ENCODE data around the gene USP10. TPM values are rescaled to one million over a fixed set of nuclear protein-coding genes. Genes with fewer than 3 reads are reported as not detected.

Gene USP10
- total and polyA plus RNA-seq, 2 donors from 2014 or later: 36.8 to 79.5 TPM

GRCh38 chr16:84667600-84668309, 32.0 kb upstream of the USP10 start:
- Histone ChIP-seq H3K9ac (ENCODE audit: low read length in 3 of 3) (no peak overlapping the region), H3K9me3 (ENCODE audit: control insufficient read depth in 2 of 3, insufficient read depth in 1 of 3, low read length in 3 of 3) (no peaks in the 10 kb centered on the region), H3K27me3 (ENCODE audit: control insufficient read depth, insufficient read depth, low read length) (no peaks in the 10 kb centered on the region), H3K4me1 (ENCODE audit: control insufficient read depth in 2 of 3, insufficient read depth in 2 of 3, low read depth in 1 of 3, low read length in 3 of 3) (no peaks in the 10 kb centered on the region), H3K27ac (ENCODE audit: low read depth in 2 of 2, low read length in 2 of 2) (no peak overlapping the region), H3K36me3 (ENCODE audit: control insufficient read depth in 2 of 3, insufficient read depth in 3 of 3, low read length in 3 of 3) (peaks cover 0 to 34% (median 10%) of the 10 kb centered on the region in 3 donors), H3K4me3 (ENCODE audit: low read length in 3 of 3) (no peak overlapping the region)
- intact Hi-C loops (cut with DNase I): no loop called here
- DNase-seq (peak in 1 of 5 donors; percentile 32), FAIRE-seq (no peak)
- no peak for TF ChIP-seq CTCF (IDR thresholded peaks at IDR 0.05; ENCODE audit: borderline replicate concordance, extremely low read depth, insufficient read depth)

GRCh38 chr16:84670063-84670462, 29.7 kb upstream of the USP10 start:
- DNase-seq: peak in 1 of 5 donors; percentile 51
- H3K36me3 ChIP-seq (ENCODE audit: control insufficient read depth in 2 of 3, insufficient read depth in 3 of 3, low read length in 3 of 3): peaks cover 0 to 11% (median 0%) of the 10 kb centered on the region in 3 donors
- no peak for TF ChIP-seq CTCF (IDR thresholded peaks at IDR 0.05; ENCODE audit: borderline replicate concordance, extremely low read depth, insufficient read depth)
- no peaks in the 10 kb centered on the region for H3K4me1 ChIP-seq (ENCODE audit: control insufficient read depth in 2 of 3, insufficient read depth in 2 of 3, low read depth in 1 of 3, low read length in 3 of 3)
- no peak overlapping the region for H3K27ac ChIP-seq (ENCODE audit: low read depth in 2 of 2, low read length in 2 of 2)
- no peak overlapping the region for H3K4me3 ChIP-seq (ENCODE audit: low read length in 3 of 3)
- H3K27me3 ChIP-seq (ENCODE audit: control insufficient read depth, insufficient read depth, low read length): no peaks in the 10 kb centered on the region
- no peak for FAIRE-seq
- no peak overlapping the region for H3K9ac ChIP-seq (ENCODE audit: low read length in 3 of 3)
- no peaks in the 10 kb centered on the region for H3K9me3 ChIP-seq (ENCODE audit: control insufficient read depth in 2 of 3, insufficient read depth in 1 of 3, low read length in 3 of 3)
- intact Hi-C loops (cut with DNase I): loop anchor here (10.0 kb wide), 1 partner anchor 55 kb away; no protein-coding TSS in a partner anchor

- DNase-seq: peak; percentile 60 to 84 (median 74)
- no peaks in the 10 kb centered on the region for H3K4me1 ChIP-seq (ENCODE audit: control insufficient read depth in 2 of 3, insufficient read depth in 2 of 3, low read depth in 1 of 3, low read length in 3 of 3)
- intact Hi-C loops (cut with DNase I): loop anchor here (10.0 kb wide), 1 partner anchor 52 kb away; no protein-coding TSS in a partner anchor
- H3K4me3 ChIP-seq (ENCODE audit: low read length in 3 of 3): no peak overlapping the region
- no peaks in the 10 kb centered on the region for H3K9me3 ChIP-seq (ENCODE audit: control insufficient read depth in 2 of 3, insufficient read depth in 1 of 3, low read length in 3 of 3)
- no peak for FAIRE-seq
- H3K36me3 ChIP-seq (ENCODE audit: control insufficient read depth in 2 of 3, insufficient read depth in 3 of 3, low read length in 3 of 3): no peaks in the 10 kb centered on the region
- no peaks in the 10 kb centered on the region for H3K27me3 ChIP-seq (ENCODE audit: control insufficient read depth, insufficient read depth, low read length)
- H3K9ac ChIP-seq (ENCODE audit: low read length in 3 of 3): no peak overlapping the region
- H3K27ac ChIP-seq (ENCODE audit: low read depth in 2 of 2, low read length in 2 of 2): no peak overlapping the region
- peak; percentile 89 for TF ChIP-seq CTCF (IDR thresholded peaks at IDR 0.05; ENCODE audit: borderline replicate concordance, extremely low read depth, insufficient read depth)
Measured at GRCh38 chr16:84672276-84673202, 27.3 kb upstream of the USP10 start.
